DND-41 (cell line): Measurements from ENCODE around the gene WDR31.

Experiments
- CTCF ChIP-seq: IDR thresholded peaks from 2 replicates; pipeline ENCODE4 v1.5.1; 2012; ENCODE audit warnings: borderline replicate concordance, low read length, moderate library complexity, mild to moderate bottlenecking; ENCODE audit not compliant: poor library complexity, severe bottlenecking; ENCODE audit errors: extremely low read depth
- EZH2 ChIP-seq: IDR thresholded peaks from 3 replicates; pipeline ENCODE4 v1.6.1; 2012; ENCODE audit warnings: borderline replicate concordance, low read depth, mild to moderate bottlenecking, moderate library complexity, low read length, inconsistent platforms; ENCODE audit not compliant: severe bottlenecking

GRCh38 chr9:113298924-113299770 is 40.9 kb downstream of the WDR31 start:
- no peak for TF ChIP-seq CTCF
- no peak for TF ChIP-seq EZH2
